ENCODE measurements around the gene HNMT. TPM values are rescaled to one million over a fixed set of nuclear protein-coding genes. Genes with fewer than 3 reads are reported as not detected.

HNMT gene
- total and polyA plus RNA-seq, 2 of the 13 experiments (the other 11 are each of a cell fraction or from before 2014, with no cell fraction given), result 279 to 309 TPM

GRCh38 chr2:137924019-137924418, 40.3 kb upstream of the HNMT start (continued):
- no peak for TF ChIP-seq ZNF646 (CRISPR knock-in tag; IDR thresholded peaks at IDR 0.05)
- no peak for TF ChIP-seq TSC22D2 (CRISPR knock-in tag; IDR thresholded peaks at IDR 0.05; ENCODE audit: borderline replicate concordance)
- TF ChIP-seq MAX (IDR thresholded peaks at IDR 0.05), result no peak

- peak overlapping the region; percentile 25; the same call in 1 of the 2 replicates for H3K4me2 ChIP-seq (ENCODE audit: low read depth, low read length)
- H2AFZ ChIP-seq (ENCODE audit: low read length), result no peak overlapping the region
- no peak overlapping the region for H3K4me3 ChIP-seq (replicated peaks in 1 of 3; ENCODE audit: insufficient read depth in 1 of 3, low read depth in 2 of 3, low read length in 3 of 3)
- no peaks in the 10 kb centered on the region for H3K36me3 ChIP-seq (replicated peaks in 1 of 2; ENCODE audit: control insufficient read depth in 1 of 2, insufficient read depth in 2 of 2, low read length in 2 of 2)
- H4K20me1 ChIP-seq (ENCODE audit: insufficient read depth, low read length), result no peaks in the 10 kb centered on the region
- H3K27me3 ChIP-seq (ENCODE audit: control insufficient read depth in 1 of 2, insufficient read depth in 2 of 2, low read length in 2 of 2), result no peaks in the 10 kb centered on the region
- intact Hi-C loops (cut with micrococcal nuclease; ENCODE audit: unreplicated experiment) (no loop called here), in situ Hi-C loops (cut with HindIII; ENCODE audit: extremely low pct_ligation_motif_present, low pct_unique_long_range_greater_than_20kb) (no loop called here)
- DNase-seq (ENCODE audit: low spot score) (no peak), ATAC-seq (no peak; the same call in 2 of the 3 replicates), FAIRE-seq (no peak)
- no peak overlapping the region for H3K9ac ChIP-seq (ENCODE audit: insufficient read depth, low read depth, low read length)
- H3K9me3 ChIP-seq (ENCODE audit: low read length), result no peaks in the 10 kb centered on the region
- H3K27ac ChIP-seq (ENCODE audit: extremely low read length, insufficient read depth, low read length), result no peak overlapping the region
- no peaks in the 10 kb centered on the region for H3K79me2 ChIP-seq (ENCODE audit: insufficient read depth, low read length)
- H3K4me1 ChIP-seq (ENCODE audit: insufficient read depth, low read length), result peaks cover 75% of the 10 kb centered on the region
- POLR2A ChIA-PET, result interaction anchor here (1.1 to 3.3 kb wide), 3 partner anchors 17 to 39 kb away, joined by 4 to 12 read pairs (median 12); partner anchors contain the start of gene HNMT
- CTCF ChIA-PET (ENCODE audit: low intra/inter-chr PET ratio, low total read pairs), result no interaction called here
- WGBS (ENCODE audit: low lambda C conversion rate), result 46% methylated on average over 2 of the region's 2 CpGs
- no TSS peak for BruUV-seq (replicated peaks)
- TF ChIP-seq FOXA3 (CRISPR knock-in tag; IDR thresholded peaks at IDR 0.05) (0 out of 2 replicates have a peak, but pooled peaks have one; percentile 10), AHDC1 (CRISPR knock-in tag; IDR thresholded peaks at IDR 0.05; ENCODE audit: borderline replicate concordance) (peak; percentile 28; the same call in 1 of the 2 replicates), PAXIP1 (CRISPR knock-in tag; conservative IDR thresholded peaks at IDR 0.05) (0 out of 2 replicates have a peak, but pooled peaks have one; percentile 21)
Measured at GRCh38 chr2:137925599-137925998, 38.7 kb upstream of the HNMT start.

Measured in HepG2 (cell line).